Measurements from ENCODE around the gene MAZ. TPM values are rescaled to one million over a fixed set of nuclear protein-coding genes. Genes with fewer than 3 reads are reported as not detected.

MAZ gene
- polyA plus RNA-seq, 1 donor, result 304 TPM

- peak; percentile 28 for DNase-seq
These were observed 42.3 kb downstream of the MAZ start for GRCh38 chr16:29848420-29849297.

DNA sequence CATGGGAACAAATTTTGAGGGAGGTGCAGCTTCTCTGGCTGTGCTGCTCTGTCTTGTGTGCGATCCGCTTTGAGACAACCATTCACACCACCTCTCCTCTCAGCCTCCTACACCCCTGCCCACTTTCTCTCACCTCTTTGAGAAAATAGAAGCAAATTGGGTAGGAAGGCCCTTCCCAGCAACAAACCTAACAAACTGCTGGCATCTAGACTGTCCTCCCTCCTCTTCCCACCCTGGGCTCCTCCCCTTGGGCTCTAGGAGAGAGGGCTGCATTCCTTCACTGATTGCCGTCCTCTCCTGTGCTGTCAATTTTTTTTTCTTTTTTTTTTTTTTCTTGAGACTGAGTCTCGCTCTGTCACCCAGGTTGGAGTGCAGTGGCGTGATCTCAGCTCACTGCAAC is 43.2 kb downstream of the MAZ start:
- DNase-seq, result peak; percentile 29

DNA sequence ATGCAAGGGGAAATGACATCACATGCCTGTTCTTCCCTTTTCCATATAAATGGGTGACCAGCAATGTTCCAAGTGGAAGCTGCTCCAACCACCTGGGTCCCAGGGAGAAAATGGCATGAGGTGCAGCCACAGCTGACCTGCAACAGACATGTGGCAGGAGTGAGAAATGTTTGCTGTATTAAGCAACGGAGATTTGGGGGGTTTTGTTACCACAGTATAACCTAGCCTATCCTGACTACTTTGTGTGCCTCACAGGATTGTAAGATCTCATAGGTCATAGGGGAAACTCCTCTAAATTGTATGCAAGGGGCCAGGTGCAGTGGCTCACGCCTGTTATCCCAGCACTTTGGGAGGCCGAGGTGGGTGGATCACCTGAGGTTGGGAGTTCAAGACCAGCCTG is 44.7 kb downstream of the MAZ start:
- no peak for DNase-seq

- DNase-seq, result peak; percentile 20
These were observed 46.3 kb downstream of the MAZ start for GRCh38 chr16:29852654-29853053.

DNA sequence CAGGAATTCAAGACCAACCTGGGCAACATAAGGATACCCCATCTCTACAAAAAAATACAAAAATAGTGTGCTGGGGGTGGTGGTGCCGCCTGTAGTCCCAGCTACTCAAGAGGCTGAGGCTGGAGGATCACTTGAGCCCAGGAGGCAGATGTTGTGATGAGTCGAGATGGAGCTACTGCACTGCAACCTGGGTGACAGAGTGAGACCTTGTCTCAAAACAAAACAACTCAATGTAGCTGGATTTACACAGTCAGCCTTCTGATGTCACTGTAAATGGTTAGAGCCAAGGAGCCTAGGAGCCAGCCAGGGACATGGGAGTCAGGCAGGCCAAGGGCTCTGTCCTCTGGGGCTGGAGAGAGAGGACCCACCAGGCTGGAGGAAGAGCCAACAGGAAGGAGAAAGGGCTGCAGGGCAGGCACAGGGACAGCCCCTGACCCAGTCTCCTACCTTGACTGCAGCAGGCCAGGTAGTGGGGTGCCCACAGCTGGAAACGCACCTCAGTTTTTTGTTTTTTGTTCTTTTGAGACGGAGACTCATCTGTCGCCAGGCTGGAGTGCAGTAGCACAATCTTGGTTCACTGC is 48.3 kb downstream of the MAZ start:
- DNase-seq, result no peak

DNA sequence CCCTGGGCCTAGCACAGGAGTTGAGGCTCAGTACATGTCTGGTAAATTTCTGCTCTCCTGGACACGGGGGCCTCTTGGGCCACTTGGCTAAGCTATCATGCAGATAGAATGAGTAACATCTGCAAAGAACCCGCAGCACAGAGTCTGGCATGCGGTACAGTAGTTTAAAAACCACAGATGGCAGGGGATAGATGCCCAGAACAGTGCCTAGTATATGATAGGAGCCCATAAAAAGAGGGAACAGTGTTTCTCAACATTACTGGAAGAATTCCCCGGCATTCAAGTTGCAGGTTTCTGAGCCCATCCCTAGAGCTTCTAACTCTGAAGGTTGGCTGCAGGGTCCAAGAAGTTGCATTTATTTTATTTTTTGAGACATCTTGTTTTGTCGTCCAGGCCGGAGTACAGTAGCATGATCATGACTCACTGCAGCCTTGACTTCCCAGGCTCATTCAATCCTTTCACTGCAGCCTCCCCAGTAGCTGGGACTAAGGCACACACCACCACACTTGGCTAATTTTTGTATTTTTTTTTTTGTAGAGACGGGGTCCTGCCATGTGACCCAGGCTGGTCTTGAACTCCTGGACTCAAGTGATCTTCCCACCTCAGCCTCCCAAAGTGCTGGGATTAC is 50.9 kb downstream of the MAZ start:
- DNase-seq, result no peak

GRCh38 chr16:29858149-29858849 is 52.0 kb downstream of the MAZ start:
- no peak for DNase-seq

- DNase-seq, result no peak
These were observed 52.6 kb downstream of the MAZ start for GRCh38 chr16:29858974-29859373.

- no peak for DNase-seq
These were observed 53.9 kb downstream of the MAZ start for GRCh38 chr16:29860218-29860617.

Other genes starting within 250 kb of the MAZ start
- 2.0 TPM for gene SPN, start 143.3 kb upstream of the MAZ start, polyA plus RNA-seq (ENCODE audit: insufficient read length)
- 148 TPM for gene QPRT, start 127.3 kb upstream of the MAZ start, polyA plus RNA-seq (ENCODE audit: insufficient read length)
- 0.32 TPM for gene C16orf54, start 60.5 kb upstream of the MAZ start, polyA plus RNA-seq (ENCODE audit: insufficient read length)
- 0.08 TPM for gene ZG16, start 28.3 kb upstream of the MAZ start, polyA plus RNA-seq (ENCODE audit: insufficient read length)
- gene KIF22, start 15.8 kb upstream of the MAZ start, polyA plus RNA-seq (ENCODE audit: insufficient read length), result 89.2 TPM
- 19.4 TPM for gene PRRT2, start 5.7 kb downstream of the MAZ start, polyA plus RNA-seq (ENCODE audit: insufficient read length)
- 33.5 TPM for gene PAGR1, start 9.6 kb downstream of the MAZ start, polyA plus RNA-seq (ENCODE audit: insufficient read length)
- gene MVP, start 13.9 kb downstream of the MAZ start, polyA plus RNA-seq (ENCODE audit: insufficient read length), result 15.3 TPM
- 79.4 TPM for gene CDIPT, start 56.7 kb downstream of the MAZ start, polyA plus RNA-seq (ENCODE audit: insufficient read length)
- 8.2 TPM for gene SEZ6L2, start 93.0 kb downstream of the MAZ start, polyA plus RNA-seq (ENCODE audit: insufficient read length)
- 0.86 TPM for gene ASPHD1, start 94.0 kb downstream of the MAZ start, polyA plus RNA-seq (ENCODE audit: insufficient read length)
- gene KCTD13, start 119.7 kb downstream of the MAZ start, polyA plus RNA-seq (ENCODE audit: insufficient read length), result 23.9 TPM
- gene TMEM219, start 155.6 kb downstream of the MAZ start, polyA plus RNA-seq (ENCODE audit: insufficient read length), result 93.1 TPM
- 45.3 TPM for gene TAOK2, start 167.3 kb downstream of the MAZ start, polyA plus RNA-seq (ENCODE audit: insufficient read length)
- 17.0 TPM for gene HIRIP3, start 189.1 kb downstream of the MAZ start, polyA plus RNA-seq (ENCODE audit: insufficient read length)
- 46.2 TPM for gene INO80E, start 189.7 kb downstream of the MAZ start, polyA plus RNA-seq (ENCODE audit: insufficient read length)
- 3.0 TPM for gene DOC2A, start 204.5 kb downstream of the MAZ start, polyA plus RNA-seq (ENCODE audit: insufficient read length)
- gene C16orf92, start 216.7 kb downstream of the MAZ start, polyA plus RNA-seq (ENCODE audit: insufficient read length), result not detected
- 1.2 TPM for gene TLCD3B, start 224.7 kb downstream of the MAZ start, polyA plus RNA-seq (ENCODE audit: insufficient read length)